ENCODE results near the gene OGFOD2. TPM values are rescaled to one million over a fixed set of nuclear protein-coding genes. Genes with fewer than 3 reads are reported as not detected.

The OGFOD2 gene
- total RNA-seq, 6 experiments from 2014 or later, result 16.2 to 18.3 (median 17.6) TPM

GRCh38 chr12:122997343-122998250 is 22.6 kb downstream of the OGFOD2 start:
- Mint-ChIP-seq H3K4me3 (no peak overlapping the region), H3K9me3 (no peaks in the 10 kb centered on the region), H3K4me1 (ENCODE audit: low read depth) (no peaks in the 10 kb centered on the region), H3K36me3 (ENCODE audit: low read depth) (no peaks in the 10 kb centered on the region), H3K27me3 (ENCODE audit: insufficient read depth) (peaks cover 6% of the 10 kb centered on the region), H3K27ac (no peak overlapping the region)
- DNase-seq, result no peak
- TF ChIP-seq CTCF (IDR thresholded peaks at IDR 0.05), result no peak

GRCh38 chr12:122998316-122998715 is 23.3 kb downstream of the OGFOD2 start:
- H3K27me3 Mint-ChIP-seq (ENCODE audit: insufficient read depth), result peaks cover 6% of the 10 kb centered on the region
- no peak overlapping the region for H3K4me3 Mint-ChIP-seq
- H3K4me1 Mint-ChIP-seq (ENCODE audit: low read depth), result no peaks in the 10 kb centered on the region
- no peak for DNase-seq
- H3K27ac Mint-ChIP-seq, result no peak overlapping the region
- no peak for TF ChIP-seq CTCF (IDR thresholded peaks at IDR 0.05)
- no peaks in the 10 kb centered on the region for H3K9me3 Mint-ChIP-seq
- H3K36me3 Mint-ChIP-seq (ENCODE audit: low read depth), result no peaks in the 10 kb centered on the region

- Mint-ChIP-seq H3K27ac (no peak overlapping the region), H3K27me3 (ENCODE audit: insufficient read depth) (peaks cover 11% of the 10 kb centered on the region), H3K36me3 (ENCODE audit: low read depth) (no peaks in the 10 kb centered on the region), H3K4me3 (no peak overlapping the region), H3K4me1 (ENCODE audit: low read depth) (no peaks in the 10 kb centered on the region), H3K9me3 (no peaks in the 10 kb centered on the region)
- TF ChIP-seq CTCF (IDR thresholded peaks at IDR 0.05), result no peak
- DNase-seq, result no peak
Observed at GRCh38 chr12:122999196-122999946, 24.3 kb downstream of the OGFOD2 start.

- no peak for DNase-seq
- TF ChIP-seq CTCF (IDR thresholded peaks at IDR 0.05), result no peak
- Mint-ChIP-seq H3K4me3 (no peak overlapping the region), H3K27ac (no peak overlapping the region), H3K4me1 (ENCODE audit: low read depth) (no peaks in the 10 kb centered on the region), H3K9me3 (no peaks in the 10 kb centered on the region), H3K36me3 (ENCODE audit: low read depth) (no peaks in the 10 kb centered on the region), H3K27me3 (ENCODE audit: insufficient read depth) (peaks cover 10% of the 10 kb centered on the region)
Observed at GRCh38 chr12:122999986-123000420, 25.0 kb downstream of the OGFOD2 start.

GRCh38 chr12:123000578-123000977 is 25.5 kb downstream of the OGFOD2 start:
- DNase-seq, result no peak
- no peak overlapping the region for H3K27ac Mint-ChIP-seq
- H3K9me3 Mint-ChIP-seq, result no peaks in the 10 kb centered on the region

More at GRCh38 chr12:123000578-123000977, 25.5 kb downstream of the OGFOD2 start:
- TF ChIP-seq CTCF (IDR thresholded peaks at IDR 0.05), result no peak
- Mint-ChIP-seq H3K36me3 (ENCODE audit: low read depth) (no peaks in the 10 kb centered on the region), H3K4me1 (ENCODE audit: low read depth) (no peaks in the 10 kb centered on the region), H3K4me3 (no peak overlapping the region), H3K27me3 (ENCODE audit: insufficient read depth) (peaks cover 10% of the 10 kb centered on the region)

Data from HFFc6 (cell line).